ENCODE measurements around the gene MIGA1.
"Not testable (repeated sequence)": the region's sequence is repeated elsewhere in the genome, so short reads cannot be mapped to it uniquely, and the experiment has no call there.

MIGA1 gene, protein sequence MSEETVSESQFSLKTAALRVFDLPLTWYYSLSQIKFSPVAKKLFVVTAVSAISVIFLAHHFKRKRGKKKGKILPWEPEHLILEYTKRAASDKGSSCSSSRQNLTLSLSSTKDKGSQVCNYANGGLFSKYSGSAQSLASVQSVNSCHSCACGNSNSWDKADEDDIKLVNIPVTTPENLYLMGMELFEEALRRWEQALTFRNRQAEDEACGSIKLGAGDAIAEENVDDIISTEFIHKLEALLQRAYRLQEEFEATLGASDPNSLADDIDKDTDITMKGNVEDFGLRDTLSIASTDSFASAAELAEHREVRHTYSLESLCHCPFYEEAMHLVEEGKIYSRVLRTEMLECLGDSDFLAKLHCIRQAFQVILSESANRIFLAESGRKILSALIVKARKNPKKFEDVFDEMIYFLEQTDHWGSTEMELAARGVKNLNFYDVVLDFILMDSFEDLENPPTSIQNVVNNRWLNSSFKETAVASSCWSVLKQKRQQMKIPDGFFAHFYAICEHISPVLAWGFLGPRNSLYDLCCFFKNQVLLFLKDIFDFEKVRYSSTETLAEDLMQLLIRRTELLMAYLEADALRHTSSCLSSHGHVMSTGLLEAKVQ

DNA sequence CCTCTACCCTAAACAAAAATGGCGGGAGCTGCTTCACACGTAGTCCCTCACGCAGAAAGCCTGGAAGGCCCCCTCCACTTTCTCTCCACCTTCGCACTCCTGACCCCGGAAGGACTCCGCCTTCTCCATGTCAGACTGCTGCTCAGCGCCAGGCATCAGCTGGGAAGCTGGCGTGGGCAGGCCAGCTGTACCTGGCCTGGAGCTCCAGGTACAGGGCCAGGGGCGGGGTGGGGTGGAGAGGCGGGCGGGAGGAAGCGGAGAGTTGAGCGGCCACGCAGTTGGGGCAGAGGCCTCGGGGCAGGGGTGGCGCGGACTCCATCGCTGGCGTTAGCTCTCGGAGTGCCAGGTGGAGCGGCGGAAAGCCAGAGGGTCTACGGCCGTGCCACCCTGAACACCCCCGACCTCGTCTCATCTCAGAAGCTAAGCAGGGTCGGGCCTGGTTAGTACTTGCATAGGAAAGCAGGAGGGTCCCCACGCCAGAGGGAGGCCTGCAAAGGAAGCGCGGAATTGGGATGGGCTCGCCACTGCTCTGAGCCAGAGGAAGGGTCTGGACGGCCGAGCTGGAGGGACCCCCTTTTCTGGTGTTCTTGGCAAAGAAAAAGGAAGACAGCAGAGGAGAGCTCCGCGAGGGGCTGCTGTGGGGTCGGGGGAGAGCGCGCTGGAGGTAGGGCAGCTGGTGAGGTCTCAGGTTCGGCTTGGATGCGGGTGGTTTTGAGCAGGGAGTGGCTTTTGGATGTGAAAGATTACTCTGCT, at the start of gene MIGA1:
MIGA1 (plus strand) TSS at position 121 of the 753 bp plus-strand sequence. CDS start 3,604 bp downstream, outside the sequence.
- DNase-seq: peak; percentile 91

DNA sequence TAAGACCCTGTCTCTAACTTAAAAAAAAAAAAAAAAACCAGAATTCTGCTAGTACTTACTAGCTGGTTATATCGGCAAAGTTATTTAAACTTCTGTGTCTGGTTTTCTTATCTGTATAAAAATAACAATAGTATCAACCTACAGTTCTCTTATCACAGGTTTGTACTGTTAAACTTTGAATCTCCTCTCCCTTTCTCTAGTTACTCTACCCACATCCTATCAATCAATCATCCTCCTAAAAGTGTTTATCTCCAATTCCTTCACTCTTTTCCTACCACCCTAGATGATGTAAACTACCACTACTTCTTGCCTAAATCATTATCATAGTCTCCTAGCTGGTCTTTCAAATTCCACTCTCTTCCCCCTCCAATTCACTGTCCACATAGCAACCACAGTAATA, 47.4 kb upstream of the MIGA1 start:
- no peak for DNase-seq

DNA sequence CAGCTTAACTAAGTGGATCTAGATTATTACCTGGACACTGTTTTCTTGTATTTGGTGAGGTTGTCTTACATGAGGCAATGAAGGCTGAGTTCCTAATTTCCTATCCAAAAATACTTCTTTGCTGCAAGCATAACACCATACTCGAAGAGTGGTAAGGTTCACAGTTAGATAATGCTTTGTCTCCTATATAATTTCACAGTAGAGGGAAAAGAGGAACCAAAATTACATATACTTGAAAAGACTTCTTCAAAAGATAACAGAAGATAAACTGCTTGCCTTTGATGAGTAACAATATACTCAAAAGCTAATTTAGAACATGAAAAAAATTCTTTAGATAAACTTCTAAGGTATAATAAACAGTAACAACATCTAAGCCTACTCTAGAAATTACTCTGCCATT, 40.2 kb upstream of the MIGA1 start:
- no peak for DNase-seq

DNA sequence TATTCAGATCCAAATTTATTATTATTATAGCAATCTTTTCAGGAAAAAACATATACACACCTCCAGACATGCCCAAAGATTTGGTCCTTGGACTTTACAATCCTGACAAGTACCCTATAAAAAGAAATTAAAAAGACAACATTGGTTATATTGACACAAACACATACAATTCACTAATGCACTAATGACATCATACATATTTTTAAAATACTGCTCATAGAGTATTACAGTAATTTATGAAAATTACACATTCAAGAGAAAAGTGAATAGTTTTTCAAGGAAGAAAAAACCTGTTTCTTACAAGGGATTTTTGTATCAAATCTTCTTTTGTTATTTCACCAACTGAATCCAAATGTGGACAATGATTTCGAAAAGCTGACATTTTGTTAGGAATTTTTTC, 38.1 kb upstream of the MIGA1 start:
- DNase-seq: no peak

DNA sequence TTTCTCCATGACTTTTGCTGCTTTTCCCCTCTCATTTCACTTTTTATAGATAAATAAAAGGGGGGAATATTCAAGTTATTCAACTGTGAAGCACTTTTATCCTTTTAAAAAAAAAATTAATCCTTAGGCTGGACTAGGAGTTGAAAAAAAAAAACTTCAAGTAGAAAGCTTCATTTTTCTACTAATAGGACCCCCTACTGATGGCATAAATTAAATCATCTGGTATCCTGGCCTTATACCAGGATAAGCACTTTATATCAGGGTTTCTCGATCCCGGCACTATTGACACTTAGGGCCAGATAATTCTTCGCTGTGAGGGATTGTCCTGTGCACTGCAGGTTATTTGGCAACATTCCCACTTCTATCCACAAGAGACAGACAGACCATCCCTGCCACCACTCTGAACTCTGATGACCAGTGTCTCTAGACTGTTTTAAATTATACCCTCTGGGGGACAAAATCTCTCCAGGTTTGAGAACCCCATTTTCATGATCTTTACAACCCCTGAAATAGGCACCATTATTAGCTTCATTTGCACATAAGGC, 37.4 kb upstream of the MIGA1 start:
- no peak for DNase-seq

DNA sequence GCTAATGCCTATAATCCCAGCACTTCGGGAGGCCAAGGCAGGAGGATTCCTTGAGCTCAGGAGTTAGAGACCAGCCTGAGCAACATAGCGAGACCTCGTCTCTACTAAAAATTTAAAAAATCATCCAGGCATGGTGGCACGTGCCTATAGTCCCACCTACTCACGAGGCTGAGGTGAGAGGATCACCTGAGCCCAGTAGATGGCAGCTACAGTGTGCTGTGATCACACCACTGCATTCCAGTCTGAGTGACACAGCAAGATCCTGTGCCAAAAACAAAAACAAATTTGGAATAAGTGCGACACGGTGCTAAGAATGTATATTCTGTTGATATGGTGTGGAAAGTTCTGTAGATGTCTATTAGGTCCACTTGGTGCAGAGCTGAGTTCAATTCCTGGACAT, 34.9 kb upstream of the MIGA1 start:
- DNase-seq: no peak

DNA sequence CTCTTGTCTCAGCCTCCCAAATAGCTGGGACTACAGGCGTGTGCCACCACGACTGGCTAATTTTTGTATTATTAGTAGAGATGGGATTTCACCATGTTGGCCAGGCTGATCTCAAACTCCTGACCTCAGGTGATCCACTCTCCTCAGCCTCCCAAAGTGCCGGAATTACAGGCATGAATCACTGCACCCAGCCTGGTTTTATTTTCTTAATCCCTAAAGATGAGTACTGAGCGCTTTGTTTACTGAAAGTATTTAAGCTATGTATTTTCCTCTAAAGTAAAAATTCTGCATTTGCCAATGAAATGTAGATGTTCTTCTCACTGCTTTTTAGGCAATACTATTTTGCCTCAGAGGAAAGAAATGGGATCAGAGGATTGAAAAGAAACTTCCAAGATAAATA, 30.0 kb upstream of the MIGA1 start:
- not testable (repeated sequence) for DNase-seq

DNA sequence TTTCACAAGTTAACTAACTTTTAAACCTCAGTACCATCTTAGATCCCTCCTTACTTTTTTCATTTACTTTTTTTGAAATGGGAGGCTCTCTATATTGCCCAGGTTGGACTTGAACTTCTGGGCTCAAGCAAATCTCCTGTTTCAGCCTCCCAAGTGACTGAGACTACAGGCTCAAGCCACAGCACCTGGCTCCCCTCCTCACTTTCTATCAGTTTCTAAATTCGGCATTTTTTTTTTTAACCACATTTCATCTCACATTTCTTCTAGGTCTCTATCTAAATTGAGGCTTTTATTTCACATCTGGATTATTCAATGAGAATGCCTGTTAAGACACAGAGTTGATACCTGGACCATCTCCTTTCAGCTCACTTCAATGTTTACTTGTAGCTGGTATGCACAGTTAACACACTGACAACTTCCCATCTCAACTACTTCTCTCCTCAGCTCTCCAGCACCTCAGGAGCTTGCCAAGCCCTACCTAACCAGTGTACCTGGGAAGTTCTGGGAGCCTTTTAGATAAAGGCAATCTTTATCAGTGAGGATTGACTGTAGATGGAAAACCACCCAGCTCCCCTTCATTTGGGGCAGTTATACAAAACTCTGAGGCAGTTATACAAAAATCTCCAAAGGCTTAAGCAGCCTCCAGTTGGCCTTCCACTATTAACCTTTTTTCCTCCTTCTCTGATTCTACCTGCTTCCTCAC, 23.2 kb upstream of the MIGA1 start:
- no peak for DNase-seq

DNA sequence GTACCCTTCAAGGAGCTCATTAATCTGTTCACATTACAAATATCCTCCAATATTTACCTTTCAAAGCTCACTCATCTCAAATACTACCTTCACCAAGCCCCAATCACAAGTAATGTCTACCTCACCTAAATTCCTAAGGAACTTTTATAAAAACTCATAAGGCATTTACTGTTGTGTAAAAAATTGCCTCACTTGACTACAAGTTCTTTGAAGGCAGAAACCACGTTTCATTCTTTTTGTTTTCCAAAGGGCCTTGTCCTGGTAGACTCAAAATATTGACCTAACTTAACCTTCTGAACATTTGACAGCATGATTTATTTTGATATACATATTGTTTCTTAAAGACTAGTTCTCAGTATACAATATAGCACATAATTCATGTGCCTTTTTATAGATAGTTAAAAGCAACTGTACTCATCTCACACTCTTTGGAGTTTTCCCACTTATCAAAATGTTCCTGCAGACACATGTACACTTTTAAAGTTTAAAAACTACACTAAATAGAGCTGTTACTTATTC, 22.3 kb upstream of the MIGA1 start:
- DNase-seq: no peak

DNA sequence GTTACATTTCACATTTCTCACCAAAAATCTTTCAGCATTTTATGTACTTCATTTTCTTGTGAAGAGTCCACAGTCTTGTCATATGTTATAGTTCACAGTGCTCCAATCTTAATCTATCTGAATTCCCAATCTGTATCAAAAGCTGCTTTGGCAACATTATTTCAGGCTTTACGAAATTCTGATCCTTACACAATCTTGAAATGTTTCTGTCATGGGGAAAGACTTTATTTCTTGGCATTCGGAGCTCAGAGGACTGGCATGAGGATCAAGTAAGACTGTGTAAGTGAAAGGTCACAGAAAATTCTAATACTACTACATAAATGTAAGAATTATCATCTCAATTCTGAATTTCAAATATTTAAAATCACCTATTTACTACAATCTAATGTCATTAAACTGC, 21.8 kb upstream of the MIGA1 start:
- DNase-seq: no peak

DNA sequence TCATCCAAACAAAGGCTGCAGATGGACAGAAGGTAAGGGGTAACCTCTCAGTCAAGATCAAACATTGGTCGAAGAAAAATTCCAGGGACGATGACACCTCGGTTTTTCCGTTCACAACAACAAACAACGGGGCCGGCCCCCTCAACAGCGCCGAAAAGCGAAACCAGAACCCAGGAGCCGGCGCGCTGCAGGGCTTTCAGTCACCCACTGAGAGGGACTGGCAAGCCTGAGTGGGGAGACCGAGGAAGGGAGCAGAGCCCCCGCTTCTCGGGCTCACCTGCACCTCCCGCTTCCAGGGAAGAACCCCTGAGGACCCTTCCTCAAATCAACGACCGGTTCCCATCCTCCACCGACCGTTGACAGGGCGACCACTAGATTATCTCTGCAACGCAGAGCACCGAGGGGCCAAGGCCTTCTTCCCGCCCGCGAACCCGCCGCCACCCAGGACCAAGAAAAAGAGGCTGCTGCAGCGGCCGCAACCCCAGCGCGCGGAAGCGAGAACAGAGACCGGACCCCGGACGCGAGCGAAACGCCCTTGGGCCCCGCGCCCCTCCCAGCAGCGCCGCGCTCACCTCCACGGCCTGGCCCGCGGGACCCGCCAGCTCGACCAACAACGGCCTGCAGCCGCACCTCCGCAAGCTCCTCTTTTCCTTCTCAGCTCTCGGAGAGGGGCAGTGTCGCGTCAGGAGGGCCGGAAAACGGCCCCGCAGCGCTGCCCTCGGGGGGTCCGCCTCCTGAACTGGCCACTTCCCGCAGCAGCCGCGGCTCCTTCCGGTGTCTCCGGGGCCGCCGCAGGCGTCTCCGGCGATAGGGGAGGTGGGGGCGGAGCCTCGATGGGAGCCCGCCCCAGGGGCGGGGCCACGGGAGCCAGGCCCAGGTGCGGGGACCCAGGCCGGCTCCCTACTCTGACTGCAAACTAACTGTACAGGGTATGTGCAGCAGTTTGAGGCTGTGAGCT, 20.1 kb upstream of the MIGA1 start, which contains the start of gene USP33:
USP33 (minus strand) TSS at position 782 of the 958 bp plus-strand sequence. CDS start 18,155 bp downstream, outside the sequence.
- DNase-seq: peak; percentile 53

DNA sequence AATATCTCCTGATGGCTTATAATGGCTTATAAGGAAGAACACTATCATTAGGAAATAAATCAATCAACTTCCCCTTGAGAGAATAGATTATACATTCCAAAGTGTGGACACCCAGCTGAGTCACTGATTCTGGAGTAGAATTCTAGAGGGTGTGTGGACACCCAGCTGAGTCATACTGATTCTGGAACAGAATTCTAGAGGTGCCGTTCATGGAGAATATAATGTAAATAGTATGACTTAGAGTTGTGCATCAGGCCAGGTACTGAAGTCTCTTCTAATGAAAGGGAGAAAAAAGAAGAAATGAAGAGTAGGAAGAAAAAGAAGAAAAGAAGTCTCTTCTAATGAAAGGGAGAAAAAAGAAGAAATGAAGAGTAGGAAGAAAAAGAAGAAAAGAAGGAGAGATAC, 17.4 kb upstream of the MIGA1 start:
- no peak for DNase-seq

DNA sequence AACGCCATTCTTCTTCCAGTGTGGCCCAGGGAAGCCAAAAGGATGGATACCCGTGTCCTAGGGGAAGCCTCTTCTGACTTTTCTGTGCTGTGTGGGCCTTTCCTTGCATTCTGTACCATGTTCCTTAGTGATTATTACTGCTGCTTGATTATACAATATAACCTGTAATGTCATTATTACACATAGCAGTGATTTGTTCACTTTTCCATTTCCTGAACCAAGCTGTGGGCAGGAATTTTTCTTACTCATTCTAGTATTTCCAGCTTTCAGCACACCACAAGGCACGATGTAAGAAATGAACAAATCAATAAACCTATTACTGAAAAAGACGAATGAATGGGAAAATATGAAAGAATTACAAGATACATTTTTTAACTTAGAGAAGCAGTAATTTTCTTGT, 11.4 kb upstream of the MIGA1 start:
- no peak for DNase-seq

DNA sequence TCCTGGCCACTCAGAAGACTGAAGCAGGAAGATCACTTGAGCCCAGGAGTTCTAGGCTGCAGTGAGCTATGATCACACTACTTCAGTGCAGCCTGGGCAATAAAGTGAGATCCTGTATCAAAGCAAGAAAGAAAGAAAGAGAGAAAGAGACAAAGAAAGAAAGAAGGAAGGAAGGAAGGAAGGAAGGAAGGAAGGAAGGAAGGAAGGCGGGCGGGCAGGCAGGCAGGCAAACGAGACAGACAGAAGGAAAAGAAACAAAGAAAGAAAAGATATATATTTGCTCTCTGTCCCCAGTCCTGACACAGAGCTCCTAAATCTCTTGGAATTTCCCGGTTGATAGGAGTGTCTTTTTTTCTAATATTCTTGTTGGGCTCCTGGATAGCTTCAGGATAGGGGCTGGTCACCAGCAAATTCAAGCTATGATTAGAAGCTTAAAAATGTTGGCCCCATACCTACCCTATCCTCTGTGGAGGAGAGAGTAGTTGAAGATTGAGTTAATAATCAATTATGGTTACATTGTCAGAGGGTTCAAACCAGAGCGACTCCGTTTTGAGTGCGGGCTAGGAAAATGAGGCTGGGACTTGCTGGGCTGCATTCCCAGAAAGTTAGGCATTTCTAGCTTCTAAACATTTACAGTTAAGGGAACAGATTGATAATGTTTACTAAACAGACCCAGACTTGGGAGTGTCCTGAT, 3.3 kb upstream of the MIGA1 start:
- no peak for DNase-seq

DNA sequence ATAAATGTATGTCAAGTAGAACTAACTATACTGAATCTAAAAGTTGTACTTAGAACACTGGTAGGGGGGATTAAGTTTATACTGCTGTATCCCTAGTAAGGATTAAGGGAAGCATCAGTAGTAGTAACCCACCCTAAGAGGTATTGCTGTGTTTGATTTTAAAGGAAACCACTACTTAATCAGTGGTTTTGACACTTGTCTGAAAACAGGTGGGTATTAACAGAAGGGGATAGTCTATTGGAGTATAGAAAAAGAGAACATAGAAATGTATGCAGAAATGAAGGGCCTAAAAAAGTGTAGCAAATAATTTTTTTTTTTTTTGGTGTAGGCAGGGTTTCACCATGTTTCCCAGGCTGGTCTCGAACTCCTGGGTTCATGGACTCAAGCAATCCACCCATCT, 2.2 kb downstream of the MIGA1 start:
- no peak for DNase-seq

DNA sequence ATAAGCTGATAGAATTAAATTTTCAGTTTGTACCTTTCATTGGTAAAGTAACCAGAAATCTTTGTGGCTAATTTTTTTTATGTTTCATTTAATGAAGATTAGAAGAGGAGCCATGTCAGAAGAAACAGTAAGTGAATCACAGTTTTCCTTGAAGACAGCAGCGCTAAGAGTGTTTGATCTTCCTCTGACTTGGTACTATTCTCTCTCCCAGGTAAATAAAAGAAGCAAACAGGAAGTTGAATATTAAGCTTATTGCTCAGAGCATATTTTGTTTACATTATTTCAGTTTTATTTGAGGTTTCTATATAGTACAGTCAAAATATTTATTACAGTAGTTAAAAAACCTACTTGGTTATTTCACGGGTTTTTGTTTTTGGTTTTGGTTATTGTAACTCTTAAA, 3.7 kb downstream of the MIGA1 start:
- DNase-seq: no peak

DNA sequence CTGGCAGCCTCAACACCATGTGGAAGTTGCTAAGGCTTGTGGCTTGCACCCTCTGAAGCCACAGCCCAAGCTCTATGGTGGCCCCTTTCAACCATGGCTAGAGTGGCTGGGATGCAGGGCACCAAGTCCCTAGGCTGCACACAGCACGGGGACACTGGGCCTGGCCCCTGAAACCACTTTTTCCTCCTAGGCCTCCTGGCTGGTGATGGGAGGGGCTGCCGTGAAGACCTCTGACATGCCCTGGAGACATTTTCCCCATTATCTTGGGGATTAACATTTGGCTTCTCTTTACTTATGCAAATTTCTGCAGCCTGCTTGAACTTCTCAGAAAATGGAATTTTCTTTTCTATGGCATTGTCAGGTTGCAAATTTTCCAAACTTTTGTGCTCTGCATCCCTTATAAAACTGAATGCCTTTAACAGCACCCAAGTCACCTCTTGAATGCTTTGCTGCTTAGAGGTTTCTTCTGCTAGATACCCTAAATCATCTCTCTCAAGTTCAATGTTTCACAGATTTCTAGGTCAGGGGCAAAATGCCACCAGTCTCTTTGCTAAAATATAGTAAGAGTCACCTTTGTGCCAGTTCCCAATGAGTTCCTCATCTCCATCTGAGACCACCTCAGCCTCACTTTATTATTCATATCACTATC, 6.8 kb downstream of the MIGA1 start:
- DNase-seq: not testable (repeated sequence)

DNA sequence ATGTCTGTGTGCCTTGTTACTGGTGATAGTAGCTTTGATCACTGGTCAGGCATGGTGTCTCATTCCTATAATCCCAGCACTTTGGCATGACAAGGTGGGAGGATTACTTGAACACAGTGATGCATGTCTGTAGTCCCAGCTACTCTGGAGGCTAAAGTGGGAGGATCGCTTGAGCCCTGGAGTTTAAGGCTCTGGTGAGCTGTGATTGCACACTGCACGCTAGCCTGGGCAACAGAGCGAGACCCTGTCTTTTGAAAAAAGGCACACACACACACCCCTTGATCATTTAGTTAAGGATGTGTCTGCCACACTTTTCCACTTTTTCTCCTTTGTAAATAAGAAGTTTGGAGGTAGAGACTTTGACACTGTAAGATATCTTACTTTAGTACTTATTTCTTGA, 15.1 kb downstream of the MIGA1 start:
- DNase-seq: no peak

DNA sequence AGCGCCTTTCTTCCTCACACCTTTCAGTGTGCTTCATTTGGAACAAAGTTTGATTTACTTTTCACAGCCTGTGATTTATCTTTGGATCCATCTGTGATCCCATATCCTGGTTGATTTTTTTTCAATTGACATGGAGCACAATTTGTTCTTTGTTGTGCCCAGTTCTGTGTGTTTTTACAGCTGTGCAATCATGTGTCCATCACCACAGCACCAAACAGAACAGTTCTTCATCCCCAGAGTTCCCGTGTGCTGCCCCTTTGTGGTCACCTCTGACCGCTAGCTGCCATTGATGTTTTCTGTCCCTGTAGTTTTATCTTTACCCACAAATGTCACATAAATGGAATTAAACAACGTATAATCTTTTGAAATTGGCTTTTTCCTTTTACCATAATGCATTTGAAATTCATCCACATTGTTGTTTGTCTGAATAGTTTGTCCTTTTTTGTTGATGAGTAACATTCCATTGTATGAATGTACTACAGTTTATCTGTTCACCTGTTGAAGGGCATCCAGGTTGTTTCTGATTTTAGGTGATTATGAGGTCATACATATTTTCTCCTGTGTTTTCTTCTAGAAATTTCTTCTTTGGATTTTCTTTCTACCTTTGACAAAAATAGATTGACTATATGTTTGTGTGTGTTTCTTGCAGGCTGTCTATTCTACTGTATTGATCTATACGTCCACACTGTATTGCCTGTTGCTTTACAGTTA, 17.4 kb downstream of the MIGA1 start:
- DNase-seq: no peak

DNA sequence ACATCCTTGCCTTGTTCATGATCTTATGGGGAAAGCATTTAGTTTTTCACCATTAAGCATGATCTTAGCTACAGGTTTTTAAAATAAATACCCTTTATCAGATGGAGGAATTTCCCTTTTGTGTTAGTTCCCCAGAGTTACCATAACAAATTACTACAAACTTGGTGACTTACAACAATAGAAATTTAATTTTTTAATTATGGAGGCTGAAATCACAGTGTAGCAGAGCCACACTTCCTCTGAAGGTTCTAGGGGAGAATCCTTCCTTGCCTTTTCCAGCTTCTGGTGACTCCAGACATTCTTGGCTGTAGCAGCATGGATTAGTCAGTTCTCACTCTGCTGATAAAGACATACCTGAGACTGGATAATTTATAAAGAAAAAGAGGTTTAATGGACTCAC, 18.5 kb downstream of the MIGA1 start:
- no peak for DNase-seq

Measured in DMS79 (cell line).